ENCODE results near the gene PLCB1. TPM values are rescaled to one million over a fixed set of nuclear protein-coding genes. Genes with fewer than 3 reads are reported as not detected.
"Not testable (repeated sequence)": the region's sequence is repeated elsewhere in the genome, so short reads cannot be mapped to it uniquely, and the experiment has no call there.

Gene PLCB1
- total and polyA plus RNA-seq, 7 donors, result 1.5 to 10.7 (median 4.2) TPM

- intact Hi-C loops (cut with DNase I), result no loop called here
- no peak overlapping the region for H3K27ac ChIP-seq
- 62 to 65% (median 64%) methylated on average over 7 of the region's 7 CpGs for WGBS, 3 donors
- H3K4me1 ChIP-seq, result peaks cover 5% of the 10 kb centered on the region
- no peaks in the 10 kb centered on the region for H3K27me3 ChIP-seq (ENCODE audit: insufficient read depth in 3 of 3, low read length in 2 of 3)
- TF ChIP-seq CTCF (IDR thresholded peaks at IDR 0.05), result no peak
- DNase-seq, result no peak
- H3K9me3 ChIP-seq, result no peaks in the 10 kb centered on the region
- ATAC-seq, result no peak
- no peak overlapping the region for H3K4me3 ChIP-seq
- H3K36me3 ChIP-seq (ENCODE audit: insufficient read depth in 1 of 2, low read depth in 1 of 2), result no peaks in the 10 kb centered on the region
These were observed 300.5 kb downstream of the PLCB1 start for GRCh38 chr20:8432435-8433148.

DNA sequence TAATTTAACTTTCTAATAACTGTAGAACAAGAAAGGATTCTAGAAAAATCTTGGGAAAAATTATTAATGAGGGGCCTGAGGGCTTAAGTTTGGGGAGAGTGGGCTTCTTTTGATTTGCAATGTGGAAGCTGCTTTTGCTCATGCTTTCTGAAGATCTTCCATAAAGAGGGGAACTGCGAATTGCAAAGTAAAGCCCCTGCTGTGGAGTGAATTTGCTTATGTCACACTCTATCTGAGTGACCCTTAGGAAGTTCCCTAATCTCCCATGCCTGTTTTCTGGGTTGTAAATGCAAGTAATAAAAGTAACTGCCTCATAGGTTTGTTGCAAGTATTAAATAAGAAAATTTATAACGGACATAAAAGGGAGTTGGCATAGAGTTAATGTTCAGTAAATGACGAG is 301.2 kb downstream of the PLCB1 start:
- Histone ChIP-seq H3K9me3 (no peaks in the 10 kb centered on the region), H3K4me1 (peaks cover 5% of the 10 kb centered on the region), H3K36me3 (ENCODE audit: insufficient read depth in 1 of 2, low read depth in 1 of 2) (no peaks in the 10 kb centered on the region), H3K4me3 (no peak overlapping the region), H3K27ac (no peak overlapping the region), H3K27me3 (ENCODE audit: insufficient read depth in 3 of 3, low read length in 2 of 3) (no peaks in the 10 kb centered on the region)
- no peak for DNase-seq
- intact Hi-C loops (cut with DNase I), result no loop called here
- TF ChIP-seq CTCF (IDR thresholded peaks at IDR 0.05), result no peak
- WGBS, 3 donors, result 50 to 55% (median 54%) methylated on average over 3 of the region's 3 CpGs
- ATAC-seq, result no peak

DNA sequence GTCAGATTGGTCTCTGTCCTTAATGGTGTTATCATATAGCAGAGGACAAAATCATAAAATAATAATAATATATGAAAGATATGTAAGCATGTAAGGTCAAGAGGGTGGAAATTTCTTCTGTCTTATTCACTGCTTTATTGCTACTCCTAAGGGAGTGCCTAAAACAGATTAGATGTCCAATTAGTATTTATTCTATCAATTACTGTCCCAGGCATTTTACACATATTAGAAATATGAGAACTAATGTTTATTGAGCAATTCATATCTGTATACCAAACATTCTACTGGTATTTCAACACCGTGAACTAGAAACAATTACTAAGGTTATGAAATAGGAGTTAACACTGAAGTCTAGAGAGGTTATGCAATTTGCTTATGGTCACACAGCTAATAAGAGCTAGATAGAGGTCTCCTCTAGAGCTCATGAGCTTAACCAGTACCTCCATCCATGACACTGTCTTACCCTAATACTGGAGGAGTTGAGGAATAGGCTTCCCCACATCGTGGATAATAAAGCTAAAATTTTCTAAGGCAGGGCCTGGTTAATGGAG is 302.3 kb downstream of the PLCB1 start:
- TF ChIP-seq CTCF (IDR thresholded peaks at IDR 0.05), result no peak
- Histone ChIP-seq H3K36me3 (ENCODE audit: insufficient read depth in 1 of 2, low read depth in 1 of 2) (no peaks in the 10 kb centered on the region), H3K4me3 (no peak overlapping the region), H3K27ac (no peak overlapping the region), H3K4me1 (peaks cover 5% of the 10 kb centered on the region), H3K9me3 (no peaks in the 10 kb centered on the region), H3K27me3 (ENCODE audit: insufficient read depth in 3 of 3, low read length in 2 of 3) (no peaks in the 10 kb centered on the region)
- WGBS, 3 donors, result 73 to 85% (median 75%) methylated on average over 2 of the region's 2 CpGs
- DNase-seq (no peak), ATAC-seq (no peak)
- intact Hi-C loops (cut with DNase I), result no loop called here

DNA sequence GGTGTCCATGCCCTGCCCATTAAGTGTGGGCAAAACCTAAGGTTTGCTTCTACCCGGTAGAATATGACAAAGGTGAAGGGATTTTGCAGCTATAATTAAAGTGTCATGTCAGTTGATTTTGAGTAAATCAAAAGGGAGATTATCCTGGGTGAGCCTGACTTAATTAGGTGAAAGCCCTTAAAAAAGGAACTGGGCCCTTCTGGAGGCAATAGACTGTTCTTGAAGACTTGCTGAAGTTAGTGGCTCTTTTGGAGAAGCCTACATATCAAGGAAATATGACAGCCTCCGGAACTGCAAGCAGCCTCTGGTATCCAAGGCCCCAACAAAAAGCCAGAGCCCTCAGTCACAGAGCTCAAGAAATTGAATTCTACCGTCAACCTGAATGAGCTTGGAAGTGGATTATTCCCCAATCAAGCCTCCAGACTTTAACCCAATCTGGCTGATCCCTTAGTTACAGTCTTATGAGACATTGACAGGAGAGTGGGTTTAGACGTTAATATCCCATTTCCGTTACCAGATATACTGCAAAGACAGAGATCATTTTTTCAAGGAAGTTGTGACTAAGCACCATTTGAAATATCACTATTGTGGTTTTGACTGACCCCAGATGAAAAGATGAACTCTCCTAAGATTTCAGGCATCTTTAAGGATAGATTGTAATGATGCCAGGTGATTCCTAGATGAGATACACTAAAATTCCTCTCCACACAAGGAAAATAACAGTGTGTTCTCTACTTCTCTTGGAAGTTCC is 303.4 kb downstream of the PLCB1 start:
- no peak overlapping the region for H3K4me3 ChIP-seq
- intact Hi-C loops (cut with DNase I), result no loop called here
- 67 to 84% (median 71%) methylated on average over 5 of the region's 5 CpGs for WGBS, 3 donors

GRCh38 chr20:8436938-8437337 is 304.9 kb downstream of the PLCB1 start:
- H3K4me1 ChIP-seq; H3K36me3 ChIP-seq (ENCODE audit: insufficient read depth in 1 of 2, low read depth in 1 of 2); H3K9me3 ChIP-seq; DNase-seq; H3K4me3 ChIP-seq; H3K27ac ChIP-seq; intact Hi-C loops (cut with DNase I); H3K27me3 ChIP-seq (ENCODE audit: insufficient read depth in 3 of 3, low read length in 2 of 3); ATAC-seq: not testable (repeated sequence)
- WGBS, 3 donors, result 50 to 66% (median 65%) methylated on average over 5 of the region's 5 CpGs

More for the DNA sequence above, 303.4 kb downstream of the PLCB1 start:
- Histone ChIP-seq H3K4me1 (peaks cover 5% of the 10 kb centered on the region), H3K27ac (no peak overlapping the region), H3K27me3 (ENCODE audit: insufficient read depth in 3 of 3, low read length in 2 of 3) (no peaks in the 10 kb centered on the region), H3K36me3 (ENCODE audit: insufficient read depth in 1 of 2, low read depth in 1 of 2) (no peaks in the 10 kb centered on the region), H3K9me3 (no peaks in the 10 kb centered on the region)
- no peak for TF ChIP-seq CTCF (IDR thresholded peaks at IDR 0.05)
- no peak for ATAC-seq
- no peak for DNase-seq
